Progenitor cell of endocrine pancreas (in vitro differentiated cells): ENCODE results near the gene MTRF1. TPM values are rescaled to one million over a fixed set of nuclear protein-coding genes. Genes with fewer than 3 reads are reported as not detected.

ENCODE experiments used
- DNase-seq: peaks from one replicate; pipeline ENCODE4 v3.0.0; 2021; ENCODE audit warnings: low spot score; ENCODE audit not compliant: unreplicated experiment
- H3K27ac Mint-ChIP-seq: 2 replicates; pipeline ENCODE4 v1.8.0; 2021; ENCODE audit warnings: mild to moderate bottlenecking, moderate library complexity, mixed read lengths
- H3K27me3 Mint-ChIP-seq: 2 replicates; pipeline ENCODE4 v1.8.0; 2021; ENCODE audit warnings: mixed read lengths
- H3K36me3 Mint-ChIP-seq: 2 replicates; pipeline ENCODE4 v1.8.0; 2022; ENCODE audit warnings: mixed read lengths; ENCODE audit not compliant: insufficient read depth
- H3K4me1 Mint-ChIP-seq: 2 replicates; pipeline ENCODE4 v1.8.0; 2021; ENCODE audit warnings: low read depth, mixed read lengths
- H3K4me3 Mint-ChIP-seq: 2 replicates; pipeline ENCODE4 v1.8.0; 2021; ENCODE audit warnings: low read depth, mild to moderate bottlenecking, moderate library complexity, mixed read lengths
- H3K9me3 Mint-ChIP-seq: 2 replicates; pipeline ENCODE4 v1.8.0; 2021; ENCODE audit warnings: low read depth, mixed read lengths
- CTCF ChIP-seq: fragments of 200-600 bp; sonication (generic); IDR thresholded peaks from one replicate; pipeline ENCODE4 v1.5.0; 2021; ENCODE audit warnings: antibody characterized with exemption, mild to moderate bottlenecking; ENCODE audit not compliant: unreplicated experiment
- total RNA-seq: library from RNA; stranded (reverse); gene quantifications from 2 replicates; pipeline ENCODE4 v1.2.1, GENCODE V29; 2021

Gene MTRF1
- total RNA-seq, 1 donor from 2014 or later: 22.2 TPM

GRCh38 chr13:41259875-41260501 is 3.4 kb downstream of the MTRF1 start:
- H3K9me3 Mint-ChIP-seq: peaks cover 4% of the 10 kb centered on the region
- no peaks in the 10 kb centered on the region for H3K27me3 Mint-ChIP-seq
- no peak for DNase-seq
- peaks cover 18% of the 10 kb centered on the region for H3K36me3 Mint-ChIP-seq
- H3K4me1 Mint-ChIP-seq: peaks cover 12% of the 10 kb centered on the region
- H3K27ac Mint-ChIP-seq: no peak overlapping the region
- H3K4me3 Mint-ChIP-seq: no peak overlapping the region
- TF ChIP-seq CTCF: no peak

- Mint-ChIP-seq H3K36me3 (peaks cover 23% of the 10 kb centered on the region), H3K9me3 (peaks cover 4% of the 10 kb centered on the region), H3K4me1 (peaks cover 12% of the 10 kb centered on the region), H3K4me3 (no peak overlapping the region), H3K27ac (no peak overlapping the region), H3K27me3 (no peaks in the 10 kb centered on the region)
- no peak for DNase-seq
- TF ChIP-seq CTCF: no peak
Measured at GRCh38 chr13:41257535-41257934, 5.8 kb downstream of the MTRF1 start.

- no peak for TF ChIP-seq CTCF
- H3K36me3 Mint-ChIP-seq: peaks cover 39% of the 10 kb centered on the region
- peaks cover 4% of the 10 kb centered on the region for H3K9me3 Mint-ChIP-seq
- peaks cover 10% of the 10 kb centered on the region for H3K4me1 Mint-ChIP-seq
- no peak for DNase-seq
- no peaks in the 10 kb centered on the region for H3K27me3 Mint-ChIP-seq
- no peak overlapping the region for H3K4me3 Mint-ChIP-seq
- no peak overlapping the region for H3K27ac Mint-ChIP-seq
Measured at GRCh38 chr13:41254902-41255301, 8.5 kb downstream of the MTRF1 start.

- Mint-ChIP-seq H3K27me3 (no peaks in the 10 kb centered on the region), H3K27ac (no peak overlapping the region), H3K36me3 (peaks cover 24% of the 10 kb centered on the region), H3K9me3 (peaks cover 3% of the 10 kb centered on the region), H3K4me3 (no peak overlapping the region), H3K4me1 (peaks cover 9% of the 10 kb centered on the region)
- no peak for TF ChIP-seq CTCF
- DNase-seq: no peak
Measured at GRCh38 chr13:41250993-41251392, 12.4 kb downstream of the MTRF1 start.

GRCh38 chr13:41246969-41247680 is 16.3 kb downstream of the MTRF1 start:
- Mint-ChIP-seq H3K36me3 (peaks cover 14% of the 10 kb centered on the region), H3K27me3 (no peaks in the 10 kb centered on the region), H3K4me3 (no peak overlapping the region), H3K9me3 (no peaks in the 10 kb centered on the region), H3K27ac (no peak overlapping the region), H3K4me1 (no peaks in the 10 kb centered on the region)
- DNase-seq: no peak
- no peak for TF ChIP-seq CTCF
